GM12891 (cell line): ENCODE measurements around the gene GLOD4.

Source experiments
- POLR2A ChIP-seq: IDR thresholded peaks from 2 replicates; pipeline ENCODE4 v1.6.1; 2011; ENCODE audit warnings: low read depth, low read length, control low read depth
- POLR2AphosphoS5 ChIP-seq: IDR thresholded peaks from 2 replicates; pipeline ENCODE4 v1.6.1; 2011; ENCODE audit warnings: low read depth, low read length, control low read depth
- TAF1 ChIP-seq: IDR thresholded peaks from 2 replicates; pipeline ENCODE4 v1.6.1; 2011; ENCODE audit warnings: low read depth, low read length, control low read depth

- TF ChIP-seq POLR2AphosphoS5 (no peak), POLR2A (no peak), TAF1 (no peak)
Measured at GRCh38 chr17:801660-802059, 19.6 kb upstream of the GLOD4 start.
